ENCODE measurements around the gene TNFRSF18. TPM values are rescaled to one million over a fixed set of nuclear protein-coding genes. Genes with fewer than 3 reads are reported as not detected.

The TNFRSF18 gene
- total and polyA plus RNA-seq, 2 donors (not counting 1 experiment from before 2014, with no cell fraction given): 10.1 to 33.5 TPM

- H3K27me3 Mint-ChIP-seq: peaks cover 20% of the 10 kb centered on the region
- CTCF ChIA-PET: no interaction called here
- POLR2A ChIA-PET: interaction anchor here (0.6 to 0.9 kb wide), 2 partner anchors 9 to 28 kb away, joined by 4 to 7 read pairs; no protein-coding TSS in a partner anchor
- no peak for TF ChIP-seq CTCF (IDR thresholded peaks at IDR 0.05)
- no peak for TF ChIP-seq EZH2 (IDR thresholded peaks at IDR 0.05; ENCODE audit: borderline replicate concordance, insufficient read depth, low read depth, low read length, poor library complexity, severe bottlenecking)
- 92% methylated on average over 38 of the region's 51 CpGs for WGBS (ENCODE audit: insufficient coverage)
- peaks cover 0 to 16% (median 0%) of the 10 kb centered on the region in 3 donors for H3K9me3 ChIP-seq (ENCODE audit: control extremely low read depth in 1 of 3, control insufficient read depth in 2 of 3, insufficient read depth in 1 of 3, low read length in 2 of 3)
- H2AFZ ChIP-seq (ENCODE audit: insufficient read depth, low read depth, low read length, poor library complexity, severe bottlenecking): no peak overlapping the region
- no peak overlapping the region for H3K4me3 Mint-ChIP-seq
- no peak overlapping the region for H3K27ac Mint-ChIP-seq
- no peaks in the 10 kb centered on the region for H4K20me1 ChIP-seq (ENCODE audit: control insufficient read depth, insufficient read depth, low read length, poor library complexity, severe bottlenecking)
- no peak overlapping the region for H3K27ac ChIP-seq (ENCODE audit: low read length in 2 of 2)
- H3K4me1 ChIP-seq (ENCODE audit: control insufficient read depth in 2 of 2, insufficient read depth in 2 of 2, low read length in 2 of 2): peaks cover 13 to 24% of the 10 kb centered on the region in 2 donors
- intact Hi-C loops (cut with micrococcal nuclease): no loop called here
- peaks cover 0 to 62% (median 19%) of the 10 kb centered on the region in 4 experiments for H3K27me3 ChIP-seq (replicated peaks in 1 of 4; ENCODE audit: control extremely low read depth in 1 of 4, control insufficient read depth in 3 of 4, insufficient read depth in 4 of 4, low read length in 3 of 4)
- no peak overlapping the region for H3K9ac ChIP-seq (ENCODE audit: low read length)
- H3K9me3 Mint-ChIP-seq (ENCODE audit: insufficient read depth): no peaks in the 10 kb centered on the region
- H3K79me2 ChIP-seq (ENCODE audit: control insufficient read depth, insufficient read depth, low read length): no peaks in the 10 kb centered on the region
- peaks cover 27% of the 10 kb centered on the region for H3K4me1 Mint-ChIP-seq
- DNase-seq (no peak), ATAC-seq (ENCODE audit: low read depth) (no peak)
- H3K4me3 ChIP-seq (ENCODE audit: control extremely low read depth in 1 of 5, extremely low read depth in 1 of 5, insufficient read depth in 1 of 5, low read depth in 2 of 5, low read length in 4 of 5): no peak overlapping the region
- no peak overlapping the region for H3K4me2 ChIP-seq (replicated peaks; ENCODE audit: low read depth, low read length, poor library complexity, severe bottlenecking)
- no peaks in the 10 kb centered on the region for H3K36me3 ChIP-seq (replicated peaks in 1 of 2; ENCODE audit: control extremely low read depth in 1 of 2, control insufficient read depth in 1 of 2, extremely low read depth in 1 of 2, insufficient read depth in 2 of 2, low read length in 1 of 2)
Observed at GRCh38 chr1:1179983-1180861, 26.2 kb downstream of the TNFRSF18 start.
